T-helper 9 cell (primary cell): ENCODE results near the gene SETD6.
"Not testable (repeated sequence)": the region's sequence is repeated elsewhere in the genome, so short reads cannot be mapped to it uniquely, and the experiment has no call there.

ENCODE experiments used
- DNase-seq: peaks from one replicate; pipeline ENCODE4 v3.0.0-alpha.2; 2020

Gene SETD6

GRCh38 chr16:58541711-58542110 is 26.4 kb downstream of the SETD6 start:
- no peak for DNase-seq

- DNase-seq: no peak
Measured at GRCh38 chr16:58542291-58542690, 27.0 kb downstream of the SETD6 start.

- no peak for DNase-seq
Measured at GRCh38 chr16:58543685-58544084, 28.4 kb downstream of the SETD6 start.

- DNase-seq: no peak
Measured at GRCh38 chr16:58548378-58548777, 33.1 kb downstream of the SETD6 start.

GRCh38 chr16:58551496-58551895 is 36.2 kb downstream of the SETD6 start:
- no peak for DNase-seq

GRCh38 chr16:58556678-58557077 is 41.4 kb downstream of the SETD6 start:
- no peak for DNase-seq

- no peak for DNase-seq
Measured at GRCh38 chr16:58563235-58563634, 47.9 kb downstream of the SETD6 start.

GRCh38 chr16:58563775-58564174 is 48.5 kb downstream of the SETD6 start:
- no peak for DNase-seq

GRCh38 chr16:58565697-58566096 is 50.4 kb downstream of the SETD6 start:
- DNase-seq: not testable (repeated sequence)
